ENCODE data around the gene WDR54. TPM values are rescaled to one million over a fixed set of nuclear protein-coding genes. Genes with fewer than 3 reads are reported as not detected.

WDR54 gene
- total and polyA plus RNA-seq, 4 donors = 1.7 to 4.2 (median 3.1) TPM

- H3K27me3 ChIP-seq (ENCODE audit: control insufficient read depth in 4 of 4, insufficient read depth in 4 of 4, low read length in 3 of 4) = no peaks in the 10 kb centered on the region
- H3K27ac ChIP-seq (ENCODE audit: low read depth in 1 of 2, low read length in 2 of 2) = no peak overlapping the region
- TF ChIP-seq GABPA (IDR thresholded peaks at IDR 0.05 in 1 of 2, conservative IDR thresholded peaks at IDR 0.05 in 1 of 2) (no peak), MAX (IDR thresholded peaks at IDR 0.05) (no peak), ZBTB33 (IDR thresholded peaks at IDR 0.05) (no peak)
- peaks cover 3 to 19% (median 9%) of the 10 kb centered on the region in 4 donors for H3K36me3 ChIP-seq (ENCODE audit: control insufficient read depth in 4 of 4, insufficient read depth in 3 of 4, low read depth in 1 of 4, low read length in 3 of 4)
- H3K9me3 ChIP-seq (ENCODE audit: control insufficient read depth in 4 of 4, low read length in 3 of 4) = no peaks in the 10 kb centered on the region
- H3K4me3 ChIP-seq (ENCODE audit: low read depth in 1 of 3, low read length in 3 of 3) = no peak overlapping the region
- H3K4me1 ChIP-seq (ENCODE audit: control insufficient read depth in 4 of 4, insufficient read depth in 4 of 4, low read length in 3 of 4) = peaks cover 4 to 28% (median 22%) of the 10 kb centered on the region in 4 donors
- no peak overlapping the region for H3K9ac ChIP-seq (ENCODE audit: low read depth in 1 of 2, low read length in 2 of 2)
- no peak for DNase-seq (ENCODE audit: low spot score)
- WGBS = 95% methylated on average over 20 of the region's 20 CpGs
Measured at GRCh38 chr2:74462054-74462785, 40.7 kb downstream of the WDR54 start.

- Histone ChIP-seq H3K4me1 (ENCODE audit: control insufficient read depth in 4 of 4, insufficient read depth in 4 of 4, low read length in 3 of 4) (peaks cover 4 to 25% (median 22%) of the 10 kb centered on the region in 4 donors), H3K4me3 (ENCODE audit: low read depth in 1 of 3, low read length in 3 of 3) (no peak overlapping the region)
- 95% methylated on average over 4 of the region's 4 CpGs for WGBS
Measured at GRCh38 chr2:74462786-74463105, 41.2 kb downstream of the WDR54 start.

More at GRCh38 chr2:74462786-74463105, 41.2 kb downstream of the WDR54 start:
- H3K27me3 ChIP-seq (ENCODE audit: control insufficient read depth in 4 of 4, insufficient read depth in 4 of 4, low read length in 3 of 4) = no peaks in the 10 kb centered on the region
- H3K9me3 ChIP-seq (ENCODE audit: control insufficient read depth in 4 of 4, low read length in 3 of 4) = no peaks in the 10 kb centered on the region
- H3K9ac ChIP-seq (ENCODE audit: low read depth in 1 of 2, low read length in 2 of 2) = no peak overlapping the region
- H3K27ac ChIP-seq (ENCODE audit: low read depth in 1 of 2, low read length in 2 of 2) = no peak overlapping the region
- TF ChIP-seq FOXA1 (IDR thresholded peaks at IDR 0.05) = no peak
- no peak for TF ChIP-seq RXRA (IDR thresholded peaks at IDR 0.05)
- no peak for TF ChIP-seq CTCF (IDR thresholded peaks at IDR 0.05; ENCODE audit: low read depth, low read length, missing input control)
- no peak for TF ChIP-seq REST (IDR thresholded peaks at IDR 0.05)
- no peak for TF ChIP-seq NR2F2 (IDR thresholded peaks at IDR 0.05)
- TF ChIP-seq TAF1 (conservative IDR thresholded peaks at IDR 0.05) = no peak
- no peak for TF ChIP-seq RAD21 (IDR thresholded peaks at IDR 0.05)
- no peak for DNase-seq (ENCODE audit: low spot score)
- peaks cover 3 to 19% (median 9%) of the 10 kb centered on the region in 4 donors for H3K36me3 ChIP-seq (ENCODE audit: control insufficient read depth in 4 of 4, insufficient read depth in 3 of 4, low read depth in 1 of 4, low read length in 3 of 4)

Data from liver (tissue), 9 donors.